HepG2 (cell line): ENCODE results near the gene NHERF2. TPM values are rescaled to one million over a fixed set of nuclear protein-coding genes. Genes with fewer than 3 reads are reported as not detected.

Experiments
- CEBPB ChIP-seq: IDR thresholded peaks from 2 replicates; pipeline ENCODE4 v1.6.1; 2011; ENCODE audit warnings: low read depth, low read length, improper control_type of control experiment, borderline replicate concordance
- FLYWCH1 ChIP-seq: sonication (generic); formaldehyde crosslinking; IDR thresholded peaks from 2 replicates; pipeline ENCODE4 v1.8.1; 2023; ENCODE audit warnings: mild to moderate bottlenecking, missing genetic modification reagents
- FOXC1 ChIP-seq: sonication (generic); formaldehyde crosslinking; IDR thresholded peaks from 2 replicates; pipeline ENCODE4 v1.8.0; 2022; ENCODE audit warnings: mild to moderate bottlenecking, missing genetic modification reagents, borderline replicate concordance
- HNF4A ChIP-seq: sonication (generic); formaldehyde crosslinking; IDR thresholded peaks from 2 replicates; pipeline ENCODE4 v1.4.0; 2020; ENCODE audit warnings: missing genetic modification reagents
- MLLT10 ChIP-seq: sonication (generic); formaldehyde crosslinking; IDR thresholded peaks from 2 replicates; pipeline ENCODE4 v1.4.0; 2020; ENCODE audit warnings: missing genetic modification reagents
- MZF1 ChIP-seq: sonication (generic); formaldehyde crosslinking; IDR thresholded peaks from 2 replicates; pipeline ENCODE4 v1.8.1; 2023; ENCODE audit warnings: mild to moderate bottlenecking, missing genetic modification reagents, borderline replicate concordance
- SMARCC2 ChIP-seq: fragments of 450-650 bp; IDR thresholded peaks from 2 replicates; pipeline ENCODE4 v1.6.1; 2017; ENCODE audit warnings: antibody characterized with exemption, mild to moderate bottlenecking
- TEAD2 ChIP-seq: sonication (generic); formaldehyde crosslinking; IDR thresholded peaks from 2 replicates; pipeline ENCODE4 v1.9.0; 2021; ENCODE audit warnings: missing genetic modification reagents
- ZBTB38 ChIP-seq: sonication (generic); formaldehyde crosslinking; IDR thresholded peaks from 2 replicates; pipeline ENCODE4 v1.5.1; 2020; ENCODE audit warnings: mild to moderate bottlenecking, missing genetic modification reagents
- ZBTB7B ChIP-seq: sonication (generic); formaldehyde crosslinking; IDR thresholded peaks from 2 replicates; pipeline ENCODE4 v1.4.0; 2020; ENCODE audit warnings: missing genetic modification reagents
- ZNF138 ChIP-seq: sonication (generic); formaldehyde crosslinking; IDR thresholded peaks from 2 replicates; pipeline ENCODE4 v1.5.0; 2020; ENCODE audit warnings: mild to moderate bottlenecking, low read depth, missing genetic modification reagents
- ZNF34 ChIP-seq: sonication (generic); formaldehyde crosslinking; IDR thresholded peaks from 2 replicates; pipeline ENCODE4 v1.4.0; 2020; ENCODE audit warnings: mild to moderate bottlenecking, missing genetic modification reagents, borderline replicate concordance
- ZNF382 ChIP-seq: sonication (generic); formaldehyde crosslinking; IDR thresholded peaks from 2 replicates; pipeline ENCODE4 v1.5.0; 2020; ENCODE audit warnings: missing genetic modification reagents, mild to moderate bottlenecking, borderline replicate concordance
- ZNF460 ChIP-seq: sonication (generic); formaldehyde crosslinking; IDR thresholded peaks from 2 replicates; pipeline ENCODE4 v1.5.1; 2020; ENCODE audit warnings: missing genetic modification reagents, mild to moderate bottlenecking, borderline replicate concordance
- ZNF567 ChIP-seq: sonication (generic); formaldehyde crosslinking; IDR thresholded peaks from 2 replicates; pipeline ENCODE4 v1.8.1; 2023; ENCODE audit warnings: mild to moderate bottlenecking, missing genetic modification reagents, borderline replicate concordance
- ZNF775 ChIP-seq: sonication (generic); formaldehyde crosslinking; IDR thresholded peaks from 2 replicates; pipeline ENCODE4 v1.4.0; 2020; ENCODE audit warnings: missing genetic modification reagents, mild to moderate bottlenecking, moderate library complexity, borderline replicate concordance
- ZSCAN12 ChIP-seq: sonication (generic); formaldehyde crosslinking; IDR thresholded peaks from 2 replicates; pipeline ENCODE4 v1.9.0; 2021; ENCODE audit warnings: mild to moderate bottlenecking, missing genetic modification reagents
- polyA plus RNA-seq, 8 experiments: library from polyadenylated mRNA; depleted of rRNA in 3 of 8; stranded (reverse) in 7 of 8; unstranded in 1 of 8; fragments of >200 nt; fragmentation: Illumina TruSeq in 4 of 8; extraction: Trizol in 4 of 8; gene quantifications; 2 replicates each; pipeline versions ENCODE4 v1.2.1 to v1.2.3, GENCODE V29; 2011 to 2016; ENCODE audit warnings: low read depth in 4 of 8, missing spikeins in 1 of 8, mixed read lengths in 1 of 8; ENCODE audit not compliant: insufficient read depth in 1 of 8
- total RNA-seq, 5 experiments: library from RNA; depleted of rRNA; stranded (reverse); fragments of >200 nt; fragmentation: Illumina TruSeq; extraction: Trizol; gene quantifications; 2 replicates each; pipeline ENCODE4 v1.2.3, GENCODE V29; 2016; ENCODE audit warnings: low read depth in 1 of 5
- TF ChIP-seq, protein P1 (sequence below), 2 experiments: fragments of 450-650 bp in 1 of 2; sonication (generic) in 1 of 2; formaldehyde crosslinking in 1 of 2; IDR thresholded peaks; 2 replicates each; pipeline versions ENCODE4 v1.6.1 to v1.8.0; 2016 to 2022; ENCODE audit warnings: antibody characterized with exemption in 1 of 2, mild to moderate bottlenecking in 1 of 2, missing genetic modification reagents in 1 of 2
- TF ChIP-seq, protein P2 (sequence below): conservative IDR thresholded peaks from 2 replicates; pipeline ENCODE4 v1.6.1; 2018; ENCODE audit warnings: missing genetic modification reagents

NHERF2 gene
- total and polyA plus RNA-seq, 2 of the 13 experiments (the other 11 are each of a cell fraction or from before 2014, with no cell fraction given), result 23.7 to 39.3 TPM

DNA sequence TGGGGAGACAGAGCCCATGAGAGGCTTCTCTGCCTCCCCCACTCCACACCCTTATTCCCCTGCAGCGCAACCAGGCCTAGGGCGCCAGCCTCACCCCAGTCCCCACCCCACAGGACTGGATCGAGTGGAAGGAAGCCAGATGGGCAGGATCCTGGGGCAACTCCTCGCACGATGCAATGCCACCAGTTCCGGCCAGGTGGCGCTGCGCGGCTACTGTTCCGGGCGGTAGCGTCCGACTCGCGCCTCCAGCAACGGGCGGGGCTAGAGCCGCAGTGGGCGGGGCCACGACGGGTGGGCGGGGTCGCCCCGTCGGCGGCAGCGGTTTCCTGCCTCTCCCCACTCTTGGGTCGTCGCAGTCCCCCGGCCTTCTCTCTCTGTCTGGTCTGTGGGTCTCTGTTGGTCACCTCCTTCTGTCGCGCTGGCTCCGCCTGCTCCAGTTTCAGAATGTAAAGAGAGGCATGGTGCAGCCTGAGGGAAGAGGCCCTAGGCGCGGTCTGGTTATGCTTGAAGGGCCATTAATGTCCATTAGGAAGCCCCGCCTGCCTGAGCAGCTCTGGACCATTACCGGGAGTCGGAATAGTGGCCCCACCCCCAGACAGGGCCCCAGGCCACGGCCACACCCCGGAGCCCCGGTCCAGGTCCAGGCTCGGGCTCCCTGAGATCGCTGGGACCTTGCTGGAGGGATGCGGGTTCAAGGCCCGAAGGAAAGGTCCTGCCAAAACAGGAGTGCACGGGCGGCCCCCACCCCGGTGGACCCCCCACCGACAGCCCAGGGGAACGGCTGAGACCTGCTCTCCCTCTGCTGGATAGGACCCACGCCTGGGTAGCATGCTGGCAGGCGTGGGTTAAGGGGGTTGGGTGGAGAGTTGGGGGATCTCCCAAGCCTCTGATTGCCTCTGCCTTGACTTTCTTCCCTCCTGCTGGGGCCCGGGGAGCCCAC, 3.3 kb upstream of the NHERF2 start (continued):
- TF ChIP-seq, protein P1, sequence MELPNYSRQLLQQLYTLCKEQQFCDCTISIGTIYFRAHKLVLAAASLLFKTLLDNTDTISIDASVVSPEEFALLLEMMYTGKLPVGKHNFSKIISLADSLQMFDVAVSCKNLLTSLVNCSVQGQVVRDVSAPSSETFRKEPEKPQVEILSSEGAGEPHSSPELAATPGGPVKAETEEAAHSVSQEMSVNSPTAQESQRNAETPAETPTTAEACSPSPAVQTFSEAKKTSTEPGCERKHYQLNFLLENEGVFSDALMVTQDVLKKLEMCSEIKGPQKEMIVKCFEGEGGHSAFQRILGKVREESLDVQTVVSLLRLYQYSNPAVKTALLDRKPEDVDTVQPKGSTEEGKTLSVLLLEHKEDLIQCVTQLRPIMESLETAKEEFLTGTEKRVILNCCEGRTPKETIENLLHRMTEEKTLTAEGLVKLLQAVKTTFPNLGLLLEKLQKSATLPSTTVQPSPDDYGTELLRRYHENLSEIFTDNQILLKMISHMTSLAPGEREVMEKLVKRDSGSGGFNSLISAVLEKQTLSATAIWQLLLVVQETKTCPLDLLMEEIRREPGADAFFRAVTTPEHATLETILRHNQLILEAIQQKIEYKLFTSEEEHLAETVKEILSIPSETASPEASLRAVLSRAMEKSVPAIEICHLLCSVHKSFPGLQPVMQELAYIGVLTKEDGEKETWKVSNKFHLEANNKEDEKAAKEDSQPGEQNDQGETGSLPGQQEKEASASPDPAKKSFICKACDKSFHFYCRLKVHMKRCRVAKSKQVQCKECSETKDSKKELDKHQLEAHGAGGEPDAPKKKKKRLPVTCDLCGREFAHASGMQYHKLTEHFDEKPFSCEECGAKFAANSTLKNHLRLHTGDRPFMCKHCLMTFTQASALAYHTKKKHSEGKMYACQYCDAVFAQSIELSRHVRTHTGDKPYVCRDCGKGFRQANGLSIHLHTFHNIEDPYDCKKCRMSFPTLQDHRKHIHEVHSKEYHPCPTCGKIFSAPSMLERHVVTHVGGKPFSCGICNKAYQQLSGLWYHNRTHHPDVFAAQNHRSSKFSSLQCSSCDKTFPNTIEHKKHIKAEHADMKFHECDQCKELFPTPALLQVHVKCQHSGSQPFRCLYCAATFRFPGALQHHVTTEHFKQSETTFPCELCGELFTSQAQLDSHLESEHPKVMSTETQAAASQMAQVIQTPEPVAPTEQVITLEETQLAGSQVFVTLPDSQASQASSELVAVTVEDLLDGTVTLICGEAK (IDR thresholded peaks at IDR 0.05), result no peak
- TF ChIP-seq, protein P1 (CRISPR knock-in tag; IDR thresholded peaks at IDR 0.05), result no peak; the same call in 1 of the 2 replicates
- no peak for TF ChIP-seq ZNF138 (CRISPR knock-in tag)
- peak; percentile 79 for TF ChIP-seq ZBTB38 (CRISPR knock-in tag)
- no peak for TF ChIP-seq ZNF34 (CRISPR knock-in tag)
- no peak for TF ChIP-seq FLYWCH1 (CRISPR knock-in tag)
- TF ChIP-seq, protein P2, sequence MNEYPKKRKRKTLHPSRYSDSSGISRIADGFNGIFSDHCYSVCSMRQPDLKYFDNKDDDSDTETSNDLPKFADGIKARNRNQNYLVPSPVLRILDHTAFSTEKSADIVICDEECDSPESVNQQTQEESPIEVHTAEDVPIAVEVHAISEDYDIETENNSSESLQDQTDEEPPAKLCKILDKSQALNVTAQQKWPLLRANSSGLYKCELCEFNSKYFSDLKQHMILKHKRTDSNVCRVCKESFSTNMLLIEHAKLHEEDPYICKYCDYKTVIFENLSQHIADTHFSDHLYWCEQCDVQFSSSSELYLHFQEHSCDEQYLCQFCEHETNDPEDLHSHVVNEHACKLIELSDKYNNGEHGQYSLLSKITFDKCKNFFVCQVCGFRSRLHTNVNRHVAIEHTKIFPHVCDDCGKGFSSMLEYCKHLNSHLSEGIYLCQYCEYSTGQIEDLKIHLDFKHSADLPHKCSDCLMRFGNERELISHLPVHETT, result no peak; the same call in 1 of the 2 replicates
- TF ChIP-seq MLLT10 (CRISPR knock-in tag), result no peak
- no peak for TF ChIP-seq HNF4A
- no peak for TF ChIP-seq MZF1 (CRISPR knock-in tag)
- no peak for TF ChIP-seq CEBPB
- no peak for TF ChIP-seq ZNF567 (CRISPR knock-in tag)
- no peak for TF ChIP-seq ZNF382 (CRISPR knock-in tag)
- no peak for TF ChIP-seq ZNF775 (CRISPR knock-in tag)
- TF ChIP-seq ZNF460 (CRISPR knock-in tag), result no peak
- no peak for TF ChIP-seq SMARCC2
- TF ChIP-seq FOXC1, result peak; percentile 81; the same call in 1 of the 2 replicates
- no peak for TF ChIP-seq ZSCAN12 (CRISPR knock-in tag)
- no peak for TF ChIP-seq TEAD2 (CRISPR knock-in tag)
- peak; percentile 56; the same call in 1 of the 2 replicates for TF ChIP-seq ZBTB7B (CRISPR knock-in tag)
